ENCODE measurements around the gene LSP1.

GRCh38 chr11:1857064-1857463 is 4.2 kb downstream of the LSP1 start:
- no peak for TF ChIP-seq CTCF (IDR thresholded peaks at IDR 0.05)
- no peak for TF ChIP-seq POLR2AphosphoS5 (IDR thresholded peaks at IDR 0.05)
- no peak for TF ChIP-seq POLR2A (IDR thresholded peaks at IDR 0.05)
